OCI-M1 (cell line): ENCODE results near the gene PIP5K1C.

Experiments used
- DNase-seq: peaks from one replicate; lab custom pipeline; 2025; lab: John Stamatoyannopoulos, UW

Gene PIP5K1C

DNA sequence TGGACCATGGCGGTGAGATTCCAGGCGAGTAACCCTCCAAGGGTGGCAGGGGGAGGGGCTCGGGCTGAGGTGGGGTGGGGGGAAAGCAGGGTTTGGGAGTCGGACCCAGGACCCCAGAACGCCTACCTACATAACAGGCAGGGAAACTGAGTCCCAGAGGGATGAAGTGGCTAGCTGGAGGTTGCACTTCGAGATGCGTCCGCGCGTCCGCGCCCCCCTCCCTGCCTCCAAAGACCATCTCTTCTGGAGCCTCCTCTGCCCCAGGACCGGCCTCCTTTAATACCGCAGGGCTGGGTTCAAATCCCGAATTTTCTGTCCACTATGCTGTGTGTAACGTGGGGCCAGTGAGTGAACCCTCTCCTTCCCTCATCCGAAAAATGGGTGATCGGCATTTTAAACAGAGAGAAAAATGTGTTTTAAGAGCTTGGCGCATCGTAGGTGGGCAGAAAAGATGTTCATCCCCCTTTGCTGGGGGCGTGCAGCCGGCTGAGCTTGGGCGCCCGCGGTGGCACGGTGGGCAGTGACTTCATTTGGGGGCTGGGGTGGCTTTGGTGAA, 21.7 kb upstream of the PIP5K1C start:
- no peak for DNase-seq

DNA sequence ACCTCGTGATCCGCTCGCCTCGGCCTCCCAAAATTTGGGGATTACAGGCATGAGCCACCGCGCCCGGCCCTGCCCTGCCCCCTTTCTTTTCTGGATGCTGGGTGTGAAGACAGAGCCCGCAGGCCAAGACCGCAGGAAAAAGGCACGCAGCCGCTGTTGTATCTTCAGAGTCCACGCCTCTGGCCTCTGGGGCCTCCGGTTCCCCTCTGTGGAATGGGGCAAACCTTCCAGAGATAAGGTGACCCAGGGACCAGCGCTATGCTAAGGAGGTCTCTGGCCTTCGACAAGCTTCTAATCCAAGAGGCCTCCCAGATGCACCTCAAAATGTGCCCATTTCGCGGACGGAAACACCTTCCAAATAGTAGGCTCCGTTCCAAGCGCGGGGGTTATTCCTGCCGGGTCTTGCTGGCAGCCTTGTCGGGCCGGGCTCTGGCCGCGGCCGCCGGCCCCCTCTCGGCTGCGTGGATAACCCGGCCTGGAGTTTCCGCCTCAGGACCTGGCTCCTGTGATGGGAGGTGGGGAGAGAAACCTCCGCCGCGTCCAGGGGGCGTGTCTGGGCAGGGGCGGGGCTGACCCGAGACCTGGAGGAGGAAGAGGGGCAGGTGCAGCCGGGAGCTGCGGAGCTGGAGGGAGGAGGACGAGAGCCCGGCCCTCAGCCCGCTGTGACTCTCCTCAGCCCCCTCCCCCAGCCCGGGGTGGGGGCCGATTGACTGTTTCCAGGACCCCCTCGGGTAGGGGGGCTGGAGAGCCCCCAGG, 21.0 kb upstream of the PIP5K1C start:
- peak; percentile 87 for DNase-seq

- DNase-seq, result no peak
Measured at GRCh38 chr19:3720349-3720917, 20.2 kb upstream of the PIP5K1C start.

DNA sequence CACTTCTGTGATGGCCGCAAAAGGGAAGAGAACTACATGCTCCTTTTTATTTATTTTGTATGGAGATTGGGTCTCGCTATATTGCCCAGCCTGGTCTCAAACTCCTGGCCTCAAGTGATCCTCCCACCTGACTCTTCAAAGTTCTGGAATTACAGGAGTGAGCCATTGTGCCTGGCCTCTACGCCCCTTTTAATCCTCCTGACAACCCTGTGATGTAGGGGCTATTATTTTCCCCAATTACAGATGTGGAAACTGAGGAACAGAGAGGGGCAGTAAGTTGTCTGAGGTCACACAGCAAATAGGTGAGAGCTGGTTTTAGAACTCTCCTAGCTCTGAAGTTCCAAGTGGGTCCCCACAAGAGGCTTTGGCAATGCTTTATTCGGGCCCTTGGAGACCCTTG, 19.6 kb upstream of the PIP5K1C start:
- DNase-seq, result no peak

DNA sequence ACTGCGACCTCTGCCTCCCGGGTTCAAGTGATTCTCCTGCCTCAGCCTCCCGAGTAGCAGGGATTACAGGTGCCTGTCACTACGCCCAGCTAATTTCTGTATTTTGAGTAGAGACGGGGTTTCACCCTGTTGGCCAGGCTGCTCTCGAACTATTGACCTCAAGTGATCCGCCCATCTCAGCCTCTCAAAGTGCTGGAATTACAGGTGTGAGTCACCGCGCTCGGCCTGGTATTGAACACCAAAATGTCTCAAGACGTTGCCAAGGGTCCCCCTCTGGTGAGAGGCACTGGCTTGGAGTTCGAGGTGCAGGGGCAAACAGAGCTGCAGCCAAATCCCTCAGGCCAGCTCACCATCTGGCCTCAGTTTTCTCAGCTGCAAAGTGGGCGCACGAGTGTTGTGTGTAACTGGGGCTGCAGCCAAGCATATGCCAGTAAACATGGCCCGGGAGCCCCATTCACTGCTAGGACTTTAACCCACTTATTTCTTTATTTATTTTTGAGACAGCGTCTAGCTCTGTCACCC, 15.9 kb upstream of the PIP5K1C start:
- no peak for DNase-seq

GRCh38 chr19:3712663-3713611, 12.7 kb upstream of the PIP5K1C start:
- DNase-seq, result no peak

DNA sequence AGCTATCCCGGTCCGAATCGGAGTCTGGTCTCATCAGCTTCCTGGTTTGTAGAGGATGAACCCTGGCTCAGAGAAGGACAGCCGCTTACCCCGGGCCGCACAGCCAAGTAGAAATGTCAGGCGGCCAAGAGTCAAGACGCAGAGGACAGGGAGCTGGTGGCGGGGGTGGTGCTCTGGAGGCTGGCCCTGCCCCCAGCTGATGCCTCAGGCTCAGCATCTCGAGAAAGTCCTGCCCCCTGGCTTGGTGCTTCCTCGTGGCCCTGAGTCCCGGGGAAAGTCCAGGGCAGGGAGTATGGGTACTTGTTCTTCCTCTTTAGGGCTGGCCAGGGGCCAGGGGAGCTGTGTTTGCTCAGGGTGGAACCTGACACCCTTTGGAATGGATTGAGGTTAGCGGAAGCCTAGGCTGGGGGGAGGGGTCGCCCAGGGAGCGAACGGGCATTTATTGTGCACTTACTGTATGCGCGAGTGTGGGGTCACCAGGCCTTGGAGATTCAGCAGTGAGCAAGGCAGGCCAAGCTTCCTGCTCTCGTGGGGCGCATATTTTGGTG, 10.1 kb upstream of the PIP5K1C start:
- DNase-seq, result peak; percentile 76

GRCh38 chr19:3708207-3708931, 8.1 kb upstream of the PIP5K1C start, which contains the start of gene TJP3:
TSS of gene TJP3 (plus strand) at chr19:3708384. CDS start at chr19:3728433, 20,049 bp downstream.
- DNase-seq, result no peak

- DNase-seq, result no peak
Measured at GRCh38 chr19:3707868-3708206, 7.6 kb upstream of the PIP5K1C start.

GRCh38 chr19:3701200-3701599, 932 bp upstream of the PIP5K1C start:
- DNase-seq, result no peak

DNA sequence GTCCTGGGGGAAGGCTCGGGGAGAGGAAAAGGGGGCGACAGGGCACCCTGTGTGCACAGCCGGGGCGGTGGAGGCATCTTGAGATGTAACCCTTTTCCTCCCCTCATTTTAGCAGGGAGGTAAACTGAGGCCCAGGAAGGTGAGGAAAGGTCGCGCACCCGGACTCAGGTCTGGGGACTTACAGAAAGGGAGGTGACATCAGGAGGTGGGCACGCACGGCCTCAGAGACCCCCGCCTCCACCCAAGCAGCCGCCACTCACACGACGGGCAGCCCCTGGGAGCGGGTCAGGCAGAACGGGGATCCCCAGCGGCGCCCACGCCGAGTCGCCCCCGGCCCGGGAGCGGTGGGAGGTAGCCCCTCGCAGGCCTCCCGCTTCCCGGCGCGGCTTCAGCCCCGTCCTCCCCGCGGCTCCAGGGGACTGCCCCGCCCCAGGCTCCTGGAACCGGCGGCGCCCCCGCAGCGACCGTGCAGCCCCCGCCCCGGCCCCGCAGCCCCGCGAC, 477 bp downstream of the PIP5K1C start:
- DNase-seq, result no peak

GRCh38 chr19:3698974-3699740, 1.1 kb downstream of the PIP5K1C start:
- peak; percentile 73 for DNase-seq

DNA sequence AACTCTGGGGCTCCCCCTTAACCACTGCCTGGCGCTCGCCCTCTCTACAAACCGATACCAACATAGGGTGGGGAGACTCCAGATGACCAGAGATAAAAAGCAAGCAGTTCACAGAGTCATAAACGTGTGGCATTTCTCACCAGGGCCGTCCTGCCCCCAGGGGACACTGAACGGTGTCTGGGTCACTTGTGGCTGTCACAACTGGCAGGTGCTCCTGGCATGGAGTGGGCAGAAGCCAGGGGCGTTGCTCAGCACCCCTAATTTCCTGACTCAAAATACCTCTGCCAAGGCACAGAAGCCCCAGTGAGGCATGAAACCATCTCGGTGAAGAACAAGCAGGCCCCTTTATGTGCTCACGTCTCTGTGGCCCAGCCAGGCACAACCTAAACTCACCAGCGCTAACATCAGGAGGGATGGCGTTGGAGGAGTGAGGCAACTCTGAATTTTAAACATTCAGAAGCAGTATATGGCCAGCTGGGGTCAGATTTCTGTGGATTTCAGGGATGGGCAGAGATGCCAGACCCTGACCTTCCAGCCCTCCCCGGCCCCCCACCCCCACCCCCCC, 1.8 kb downstream of the PIP5K1C start:
- DNase-seq, result peak; percentile 70

DNA sequence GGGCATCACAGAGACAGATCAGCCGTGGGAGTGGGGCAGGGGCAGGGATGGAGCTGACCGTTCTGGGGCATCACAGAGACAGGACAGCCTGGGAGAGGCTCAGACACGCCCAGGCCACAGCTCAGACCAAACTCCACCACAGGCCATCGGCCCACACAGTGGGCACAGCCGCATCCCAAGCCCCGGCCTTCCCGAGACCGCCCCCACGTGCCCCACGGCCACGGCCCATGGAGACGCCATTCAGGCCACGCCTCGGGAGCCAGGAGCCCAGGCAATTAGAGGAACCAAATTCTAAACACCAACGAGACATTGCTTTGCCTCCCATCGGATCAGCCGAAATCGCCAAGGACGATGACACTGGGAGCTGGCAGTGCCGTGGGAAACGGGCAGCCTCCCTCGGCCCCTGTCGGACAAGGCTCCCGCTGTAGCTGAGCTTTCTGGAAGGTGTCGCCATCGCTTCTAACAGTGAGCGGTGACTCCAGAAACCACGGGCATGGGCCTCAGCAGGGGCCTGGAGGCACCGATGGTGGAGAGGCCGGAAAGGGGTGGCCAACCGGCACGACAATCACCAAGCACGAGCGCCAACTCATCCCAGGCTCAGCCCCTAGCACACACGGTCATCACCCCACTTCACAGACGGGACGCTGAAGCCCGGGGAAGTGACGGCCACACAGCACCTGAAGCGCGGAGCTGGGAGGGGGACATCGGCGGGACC, 2.4 kb downstream of the PIP5K1C start:
- no peak for DNase-seq

DNA sequence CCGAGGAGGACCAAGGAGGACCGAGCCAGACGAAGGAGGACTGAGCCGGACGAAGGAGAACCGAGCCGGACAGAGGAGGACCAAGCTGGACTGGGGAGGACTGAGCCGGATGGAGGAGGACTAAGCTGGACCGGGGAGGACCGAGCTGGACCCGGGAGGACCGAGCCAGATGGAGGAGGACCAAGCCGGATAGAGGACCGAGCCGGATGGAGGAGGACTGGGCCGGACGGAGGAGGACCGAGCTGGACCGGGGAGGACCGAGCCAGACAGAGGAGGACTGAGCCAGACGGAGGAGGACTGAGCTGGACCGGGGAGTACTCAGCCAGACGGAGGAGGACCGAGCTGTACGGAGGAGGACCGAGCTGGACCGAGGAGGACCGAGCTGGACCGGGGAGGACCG, 3.2 kb downstream of the PIP5K1C start:
- no peak for DNase-seq

DNA sequence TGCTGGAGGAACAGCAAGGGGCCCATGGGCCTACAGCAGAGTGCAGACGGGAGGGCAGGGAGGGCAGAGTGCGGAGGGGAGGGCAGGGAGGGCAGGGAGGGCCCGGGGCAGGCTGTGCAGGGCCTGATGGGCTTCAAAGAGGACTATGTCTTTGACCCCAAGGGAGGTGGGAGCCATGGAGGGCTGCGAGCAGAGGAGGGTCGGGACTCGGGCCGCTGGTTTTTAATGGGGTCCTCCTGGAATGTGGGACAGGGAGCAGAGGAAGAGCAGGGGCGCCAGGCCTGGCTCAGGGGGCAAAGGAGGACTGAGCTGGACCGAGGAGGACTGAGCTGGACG, 3.6 kb downstream of the PIP5K1C start:
- no peak for DNase-seq

DNA sequence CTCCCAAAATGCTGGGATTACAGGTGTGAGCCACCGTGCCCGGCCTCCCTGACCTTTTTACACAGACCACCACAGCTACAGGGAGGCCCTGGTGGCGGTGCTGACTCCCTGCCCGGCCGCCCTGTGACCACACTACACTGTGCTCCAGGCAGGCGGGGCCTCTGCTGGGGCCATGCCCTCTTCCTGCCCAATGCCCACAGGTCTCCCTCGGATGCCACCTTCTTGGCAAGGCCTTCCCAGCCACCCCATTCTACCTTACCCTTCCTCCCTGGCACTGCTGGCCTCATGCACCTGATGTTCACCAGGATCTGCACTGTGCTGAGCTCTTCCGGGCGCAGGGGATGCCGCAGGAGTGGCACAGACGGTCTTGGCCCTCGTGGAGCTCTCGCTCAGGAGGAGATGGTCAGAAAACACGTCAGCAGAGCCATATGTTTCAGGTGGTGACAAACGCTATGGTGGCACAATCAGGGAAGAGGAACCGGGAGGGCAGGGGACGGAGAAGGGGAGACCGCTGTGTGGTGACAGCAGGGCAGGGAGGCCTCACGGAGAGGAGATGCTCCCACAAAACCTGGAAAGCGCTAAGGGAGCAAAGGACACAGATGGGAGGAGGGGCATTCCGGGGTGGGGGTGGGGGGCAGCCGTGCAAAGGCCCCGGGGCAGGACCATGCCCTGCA, 4.1 kb downstream of the PIP5K1C start:
- no peak for DNase-seq

GRCh38 chr19:3695124-3695733, 5.0 kb downstream of the PIP5K1C start:
- DNase-seq, result no peak
